ENCODE data around the gene MBD3L1.

The MBD3L1 gene

DNA sequence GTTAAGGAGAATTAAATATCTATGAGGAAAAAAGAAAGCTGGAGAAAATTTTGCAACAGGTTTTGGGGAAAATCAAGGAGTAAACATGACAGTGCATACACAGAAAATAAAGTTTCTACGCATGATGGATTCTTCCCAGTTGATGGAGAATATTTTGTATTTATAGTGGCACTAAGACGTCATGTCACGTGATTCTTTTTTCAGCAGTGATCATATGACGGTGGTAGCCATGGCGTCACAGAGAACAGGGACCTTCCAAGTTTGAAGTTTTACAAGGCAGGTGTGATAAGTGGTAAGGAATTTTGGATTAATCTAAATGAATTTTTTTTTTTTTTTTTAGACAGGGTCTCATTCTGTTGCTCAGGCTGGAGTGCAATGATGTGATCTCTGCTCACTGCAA lies 8.5 kb downstream of the MBD3L1 start:
- no peak overlapping the region for H3K4me3 Mint-ChIP-seq
- H3K27ac Mint-ChIP-seq, result no peak overlapping the region
- no peaks in the 10 kb centered on the region for H3K4me1 Mint-ChIP-seq (ENCODE audit: low read depth)
- H3K36me3 Mint-ChIP-seq (ENCODE audit: low read depth), result no peaks in the 10 kb centered on the region
- H3K27me3 Mint-ChIP-seq (ENCODE audit: low read depth), result no peaks in the 10 kb centered on the region
- H3K9me3 Mint-ChIP-seq, result peaks cover 4% of the 10 kb centered on the region

DNA sequence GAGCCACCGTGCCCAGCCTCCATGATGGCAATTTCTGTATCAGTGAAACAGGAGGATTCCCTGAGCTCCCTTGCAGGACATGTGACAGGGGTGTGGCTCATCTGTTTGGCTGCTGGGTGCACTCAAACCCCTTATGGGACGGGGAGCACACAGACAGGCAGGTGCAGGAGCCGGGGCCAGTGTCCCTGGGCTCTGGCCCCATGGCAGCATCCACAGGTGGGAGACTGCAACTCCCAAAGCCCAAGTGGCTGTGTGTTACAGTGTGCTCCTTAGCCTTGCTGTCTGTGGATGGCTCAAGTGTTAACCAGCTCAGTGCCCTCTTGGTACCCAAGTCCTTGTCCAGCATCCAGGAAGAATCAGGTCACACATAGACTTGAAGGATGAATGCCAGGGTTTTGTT lies 14.6 kb downstream of the MBD3L1 start:
- Mint-ChIP-seq H3K27ac (no peak overlapping the region), H3K4me3 (no peak overlapping the region), H3K9me3 (peaks cover 27% of the 10 kb centered on the region), H3K36me3 (ENCODE audit: low read depth) (no peaks in the 10 kb centered on the region), H3K27me3 (ENCODE audit: low read depth) (no peaks in the 10 kb centered on the region), H3K4me1 (ENCODE audit: low read depth) (no peaks in the 10 kb centered on the region)

DNA sequence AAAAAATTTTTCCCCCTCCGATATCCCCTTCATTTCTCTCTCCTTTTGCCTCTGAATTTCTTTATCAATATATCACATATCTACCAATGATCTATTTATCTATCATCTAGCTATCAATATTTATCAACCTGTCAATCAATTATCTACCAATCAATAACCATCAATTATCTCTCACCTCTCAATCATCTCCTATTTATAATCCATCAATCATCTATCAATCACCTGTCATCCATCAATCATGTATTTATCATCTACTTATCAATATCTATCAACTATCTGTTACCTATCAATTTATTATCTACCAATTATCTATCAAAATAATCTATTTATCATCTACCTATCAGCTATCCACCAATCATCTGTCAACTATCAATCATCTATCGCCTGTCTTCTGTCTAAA lies 17.1 kb downstream of the MBD3L1 start:
- Mint-ChIP-seq H3K36me3 (ENCODE audit: low read depth) (no peaks in the 10 kb centered on the region), H3K4me1 (ENCODE audit: low read depth) (no peaks in the 10 kb centered on the region), H3K27me3 (ENCODE audit: low read depth) (no peaks in the 10 kb centered on the region), H3K27ac (no peak overlapping the region), H3K4me3 (no peak overlapping the region), H3K9me3 (peaks cover 31% of the 10 kb centered on the region)

DNA sequence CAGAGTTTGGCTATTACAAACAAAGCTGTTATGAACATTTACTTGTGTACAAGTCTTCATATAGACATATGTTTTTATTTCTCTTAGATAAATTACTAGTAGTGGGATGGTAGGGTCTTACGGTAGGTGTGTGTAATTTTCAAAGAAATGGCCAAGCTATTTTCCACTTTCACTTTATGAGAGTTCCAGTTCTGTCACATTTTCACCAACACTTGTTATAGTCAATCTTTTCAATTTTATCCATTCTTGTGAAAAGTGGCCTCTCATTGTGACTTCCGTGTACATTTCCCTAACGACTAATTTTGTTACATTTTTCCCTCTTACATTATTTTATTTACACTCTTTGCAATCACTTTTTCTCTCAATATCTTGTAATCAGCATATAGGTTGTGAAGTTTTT lies 18.3 kb downstream of the MBD3L1 start:
- Mint-ChIP-seq H3K4me3 (no peak overlapping the region), H3K9me3 (peaks cover 31% of the 10 kb centered on the region), H3K36me3 (ENCODE audit: low read depth) (no peaks in the 10 kb centered on the region), H3K27ac (no peak overlapping the region), H3K27me3 (ENCODE audit: low read depth) (no peaks in the 10 kb centered on the region), H3K4me1 (ENCODE audit: low read depth) (no peaks in the 10 kb centered on the region)

DNA sequence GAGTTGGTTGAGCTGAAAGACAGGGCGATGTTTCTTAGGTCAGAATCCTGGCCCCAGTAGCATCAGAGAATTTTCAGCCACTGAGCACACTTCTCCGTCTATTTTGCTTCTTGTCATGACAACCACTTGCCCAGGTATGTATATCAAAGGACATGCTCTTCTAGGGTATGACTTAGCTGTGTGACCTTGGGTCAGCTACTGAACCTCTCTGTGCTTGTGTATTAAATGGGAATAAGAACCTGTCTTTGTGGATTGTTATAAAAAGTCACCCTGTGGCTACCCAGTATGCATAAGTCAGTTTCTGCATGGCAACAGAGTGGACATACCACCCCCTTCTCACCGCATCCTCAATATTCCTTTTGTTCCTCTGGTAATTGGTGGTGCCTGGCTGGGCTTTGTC lies 26.1 kb downstream of the MBD3L1 start:
- no peaks in the 10 kb centered on the region for H3K9me3 Mint-ChIP-seq
- H3K4me1 Mint-ChIP-seq (ENCODE audit: low read depth), result no peaks in the 10 kb centered on the region
- no peaks in the 10 kb centered on the region for H3K27me3 Mint-ChIP-seq (ENCODE audit: low read depth)
- H3K4me3 Mint-ChIP-seq, result no peak overlapping the region
- no peaks in the 10 kb centered on the region for H3K36me3 Mint-ChIP-seq (ENCODE audit: low read depth)
- H3K27ac Mint-ChIP-seq, result no peak overlapping the region

DNA sequence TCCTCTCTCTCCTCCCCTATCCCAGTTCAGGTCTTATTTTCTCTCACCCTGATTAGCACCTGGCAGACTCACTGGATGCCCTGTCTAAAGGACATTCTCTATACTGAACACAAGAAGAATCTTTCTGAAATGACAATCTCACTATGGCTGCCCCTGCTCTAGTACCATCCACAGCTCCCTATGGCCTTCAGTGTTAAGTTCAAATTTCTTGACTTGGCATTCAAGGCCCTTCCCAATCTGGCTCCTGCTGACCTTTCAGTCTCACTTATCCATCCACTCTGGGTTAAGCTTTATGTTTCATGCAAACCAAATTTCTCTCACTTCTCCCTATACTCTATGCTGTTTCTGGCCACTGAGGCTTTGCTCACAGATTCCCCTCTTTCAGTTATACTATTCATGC lies 34.2 kb downstream of the MBD3L1 start:
- H3K27ac Mint-ChIP-seq, result no peak overlapping the region
- no peaks in the 10 kb centered on the region for H3K27me3 Mint-ChIP-seq (ENCODE audit: low read depth)
- no peaks in the 10 kb centered on the region for H3K4me1 Mint-ChIP-seq (ENCODE audit: low read depth)
- H3K9me3 Mint-ChIP-seq, result no peaks in the 10 kb centered on the region
- no peaks in the 10 kb centered on the region for H3K36me3 Mint-ChIP-seq (ENCODE audit: low read depth)
- H3K4me3 Mint-ChIP-seq, result no peak overlapping the region

DNA sequence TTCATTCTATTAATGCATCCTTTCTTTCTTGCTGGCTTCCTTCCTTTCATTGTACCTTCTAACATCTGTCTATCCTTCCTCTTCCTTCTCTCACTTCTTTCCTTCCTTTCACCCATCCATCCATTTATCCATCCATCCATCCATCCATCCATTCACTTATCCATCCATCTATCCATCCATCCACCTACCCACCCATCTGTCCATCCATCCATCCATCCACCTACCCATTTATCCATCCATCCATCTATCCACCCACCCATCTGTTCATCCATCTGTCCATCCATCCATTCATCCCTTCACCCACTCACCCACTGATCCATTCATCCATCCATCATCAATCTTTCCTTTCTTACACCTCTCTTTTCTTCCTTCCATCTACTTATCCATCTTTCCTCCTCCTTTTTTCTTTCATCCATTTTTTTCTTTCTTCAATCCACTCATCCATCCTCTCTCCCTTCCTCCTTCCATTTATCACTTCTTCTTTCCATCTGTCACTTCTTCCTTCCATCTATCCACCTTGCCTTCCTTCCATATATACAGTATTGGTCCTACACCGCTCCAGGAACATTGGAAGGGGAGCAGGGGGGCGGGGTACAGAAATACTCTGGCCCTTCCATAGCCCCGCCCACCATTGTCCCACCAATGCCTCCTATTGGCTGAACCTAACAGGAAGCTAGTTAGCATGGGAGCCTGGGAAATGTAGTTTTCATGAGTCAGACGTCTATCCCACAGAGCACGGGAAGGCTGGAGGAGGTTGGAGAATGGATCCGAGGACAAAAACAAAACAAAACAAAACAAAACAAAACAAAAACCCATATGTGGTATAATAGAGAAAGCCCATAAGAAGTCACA lies 45.9 kb downstream of the MBD3L1 start:
- Mint-ChIP-seq H3K27me3 (ENCODE audit: low read depth) (no peaks in the 10 kb centered on the region), H3K4me1 (ENCODE audit: low read depth) (no peaks in the 10 kb centered on the region), H3K36me3 (ENCODE audit: low read depth) (no peaks in the 10 kb centered on the region), H3K4me3 (no peak overlapping the region), H3K9me3 (peaks cover 34% of the 10 kb centered on the region), H3K27ac (no peak overlapping the region)

DNA sequence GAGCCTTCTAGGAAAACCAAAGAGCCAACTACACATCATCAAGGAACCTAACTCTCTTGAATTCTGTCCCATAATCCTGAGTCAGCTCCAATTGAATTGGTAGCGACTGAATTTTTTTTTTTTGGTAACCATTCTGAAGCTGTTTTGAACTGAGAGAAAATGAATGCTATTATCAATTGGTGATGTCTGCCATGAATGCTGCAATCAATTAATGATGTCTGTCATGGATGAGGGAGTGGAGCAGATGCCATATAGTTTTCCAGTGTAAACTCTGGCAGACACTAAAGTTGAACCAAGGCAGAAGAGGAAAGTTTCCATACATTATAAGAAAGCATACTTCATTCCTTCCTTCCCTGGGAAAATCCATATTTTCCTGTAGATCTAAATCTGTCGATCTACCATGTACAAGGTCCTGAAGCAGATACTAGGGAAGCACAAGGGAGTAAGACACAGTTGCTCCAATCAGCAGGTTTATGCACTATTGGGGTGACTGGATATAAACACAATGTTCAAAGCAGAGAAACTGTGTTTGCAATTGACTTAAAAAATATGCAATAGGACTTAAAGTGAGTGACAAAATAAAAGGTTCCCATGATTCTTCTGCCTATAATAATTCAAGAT lies 48.8 kb downstream of the MBD3L1 start:
- Mint-ChIP-seq H3K27me3 (ENCODE audit: low read depth) (no peaks in the 10 kb centered on the region), H3K27ac (no peak overlapping the region), H3K36me3 (ENCODE audit: low read depth) (no peaks in the 10 kb centered on the region), H3K9me3 (peaks cover 37% of the 10 kb centered on the region), H3K4me3 (no peak overlapping the region), H3K4me1 (ENCODE audit: low read depth) (no peaks in the 10 kb centered on the region)

DNA sequence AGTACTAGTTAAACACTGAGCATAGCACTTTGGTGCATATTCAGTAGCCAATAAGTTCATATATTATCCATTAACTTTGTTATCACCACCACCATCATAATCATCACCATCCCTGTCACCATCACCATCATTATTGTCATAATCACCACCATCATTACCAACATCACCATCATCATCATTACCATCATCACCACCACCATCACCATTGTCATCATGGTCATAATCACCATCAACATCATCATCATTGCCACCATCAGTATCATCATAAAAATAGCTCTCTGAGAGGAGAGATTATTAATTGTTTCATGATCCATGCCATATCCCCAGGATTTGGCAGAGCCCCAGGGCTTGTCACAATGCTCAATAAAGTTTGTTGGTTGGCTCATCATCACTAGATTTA lies 49.3 kb downstream of the MBD3L1 start:
- H3K4me3 Mint-ChIP-seq, result no peak overlapping the region
- no peaks in the 10 kb centered on the region for H3K4me1 Mint-ChIP-seq (ENCODE audit: low read depth)
- H3K27me3 Mint-ChIP-seq (ENCODE audit: low read depth), result no peaks in the 10 kb centered on the region
- no peak overlapping the region for H3K27ac Mint-ChIP-seq
- H3K36me3 Mint-ChIP-seq (ENCODE audit: low read depth), result no peaks in the 10 kb centered on the region
- peaks cover 37% of the 10 kb centered on the region for H3K9me3 Mint-ChIP-seq

DNA sequence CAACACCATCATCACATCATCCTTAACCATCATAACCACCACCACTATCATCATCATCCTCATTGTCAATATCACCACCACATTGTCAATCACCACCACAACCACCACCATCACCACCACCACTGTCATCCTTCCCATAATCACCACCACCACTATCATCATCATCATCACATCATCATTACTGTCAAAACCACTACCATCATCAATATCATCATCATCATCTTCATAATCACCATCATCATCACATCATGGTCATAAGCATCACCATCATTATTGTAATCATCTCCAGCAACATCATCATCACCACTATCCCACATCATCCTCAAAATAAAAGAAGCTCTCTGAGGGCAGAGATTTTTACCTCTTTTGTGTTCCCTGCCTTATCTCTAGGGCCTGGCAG lies 52.2 kb downstream of the MBD3L1 start:
- Mint-ChIP-seq H3K27ac (no peak overlapping the region), H3K4me3 (no peak overlapping the region), H3K36me3 (ENCODE audit: low read depth) (no peaks in the 10 kb centered on the region), H3K9me3 (peaks cover 20% of the 10 kb centered on the region), H3K27me3 (ENCODE audit: low read depth) (no peaks in the 10 kb centered on the region), H3K4me1 (ENCODE audit: low read depth) (no peaks in the 10 kb centered on the region)

DNA sequence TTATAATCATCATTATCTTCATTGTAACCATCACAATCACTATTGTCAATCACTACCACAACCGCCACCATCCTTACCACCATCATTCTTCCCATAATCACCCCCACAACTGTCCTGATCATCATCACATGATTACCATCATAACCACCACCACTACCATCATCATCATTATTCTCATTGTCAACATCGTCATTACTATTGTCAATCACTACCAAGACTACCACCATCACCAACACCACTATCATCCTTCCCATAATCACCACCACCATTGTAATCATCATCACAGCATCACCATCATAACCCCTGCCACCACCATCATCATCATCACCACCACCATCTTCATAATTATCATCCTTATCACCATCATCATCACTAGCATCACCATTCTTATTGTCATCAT lies 55.2 kb downstream of the MBD3L1 start:
- Mint-ChIP-seq H3K9me3 (peaks cover 9% of the 10 kb centered on the region), H3K36me3 (ENCODE audit: low read depth) (no peaks in the 10 kb centered on the region), H3K27me3 (ENCODE audit: low read depth) (no peaks in the 10 kb centered on the region), H3K4me1 (ENCODE audit: low read depth) (no peaks in the 10 kb centered on the region), H3K4me3 (no peak overlapping the region), H3K27ac (no peak overlapping the region)

DNA sequence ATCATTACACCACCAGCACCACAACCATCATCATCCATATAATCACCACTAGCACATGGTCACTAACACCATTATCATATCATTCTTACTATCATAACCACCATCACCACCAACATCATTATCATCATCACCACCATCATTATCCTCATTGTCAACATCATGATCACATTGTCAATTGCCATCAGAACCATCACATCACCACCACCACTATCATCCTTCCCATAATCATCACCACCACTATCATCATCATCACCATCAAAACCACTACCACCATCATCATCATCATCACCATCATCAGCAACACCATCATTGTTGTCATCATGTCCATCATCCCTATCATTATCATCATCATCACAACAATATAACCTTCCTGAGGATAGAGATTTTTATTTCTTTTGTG lies 58.1 kb downstream of the MBD3L1 start:
- Mint-ChIP-seq H3K36me3 (ENCODE audit: low read depth) (no peaks in the 10 kb centered on the region), H3K27ac (no peak overlapping the region), H3K27me3 (ENCODE audit: low read depth) (no peaks in the 10 kb centered on the region), H3K9me3 (no peaks in the 10 kb centered on the region), H3K4me1 (ENCODE audit: low read depth) (no peaks in the 10 kb centered on the region), H3K4me3 (no peak overlapping the region)

All from T-helper 1 cell treated with Interleukin-12 subunit alpha and Interleukin-12 subunit beta and Interleukin-4 antibody, amounts not matched to agents 30 μg/mL and 1 μg/mL, for 36 hours (primary cell).